ENCODE measurements around the gene ABHD2. TPM values are rescaled to one million over a fixed set of nuclear protein-coding genes. Genes with fewer than 3 reads are reported as not detected.

ABHD2 gene
- total RNA-seq, 2 experiments from 2014 or later = 62.4 to 63.5 TPM

DNA sequence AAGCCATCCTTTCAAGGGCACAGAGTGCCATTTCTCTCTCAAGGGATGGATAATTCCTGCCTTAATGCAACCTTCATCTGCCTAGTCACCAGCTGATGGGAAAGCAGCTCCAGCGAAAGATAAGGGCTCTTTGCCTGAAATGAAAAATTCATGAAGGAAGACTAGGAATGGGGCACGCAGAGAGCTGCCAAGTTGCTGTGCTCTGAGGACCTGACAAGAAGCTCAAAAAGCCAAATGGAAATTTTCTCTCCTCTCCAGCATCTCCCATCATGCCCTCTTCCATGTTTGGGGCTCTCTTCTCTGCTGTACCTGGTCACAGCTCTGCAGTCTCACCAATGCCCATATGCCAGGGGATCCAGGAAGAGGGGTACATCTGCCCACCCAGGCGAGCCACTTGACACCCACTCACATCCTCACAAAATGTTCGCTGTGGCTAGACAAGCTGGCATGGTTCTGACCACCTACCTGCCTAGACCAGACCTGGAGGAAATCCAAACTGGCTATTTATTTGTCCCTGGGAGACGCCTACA, 29.3 kb upstream of the ABHD2 start:
- CTCF ChIA-PET = interaction anchor here (0.8 to 6.8 kb wide), 12 partner anchors 14 to 185 kb away, joined by 3 to 113 read pairs (median 10); partner anchors contain the start of gene FANCI
- no peak overlapping the region for H3K27ac Mint-ChIP-seq
- POLR2A ChIA-PET = no interaction called here
- no peaks in the 10 kb centered on the region for H3K9me3 Mint-ChIP-seq
- no peak for DNase-seq
- no peak overlapping the region for H3K4me3 Mint-ChIP-seq
- H3K4me1 Mint-ChIP-seq = peaks cover 7% of the 10 kb centered on the region
- no peaks in the 10 kb centered on the region for H3K36me3 Mint-ChIP-seq (ENCODE audit: low read depth)
- peaks cover 3% of the 10 kb centered on the region for H3K27me3 Mint-ChIP-seq

DNA sequence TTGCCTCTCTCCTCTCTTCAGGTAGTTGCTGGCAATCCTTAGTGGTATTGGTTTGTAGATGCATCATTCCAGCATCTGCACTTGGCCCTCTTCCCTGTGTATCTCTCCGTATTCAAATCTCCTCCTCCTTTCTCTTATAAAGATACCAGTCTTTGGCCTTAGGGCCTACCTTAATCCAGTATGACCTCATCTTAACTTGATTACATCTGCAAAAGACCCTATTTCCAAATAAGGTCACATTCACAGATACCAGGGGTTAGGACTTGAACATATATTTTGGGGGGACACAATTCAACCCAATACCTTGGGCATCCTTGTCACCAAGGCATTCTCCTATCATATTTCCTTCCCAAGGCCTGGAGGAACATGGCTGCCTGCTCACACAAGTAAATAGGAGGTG, 22.0 kb upstream of the ABHD2 start:
- Mint-ChIP-seq H3K4me3 (no peak overlapping the region), H3K9me3 (peaks cover 12% of the 10 kb centered on the region), H3K27me3 (no peaks in the 10 kb centered on the region), H3K36me3 (ENCODE audit: low read depth) (peaks cover 14% of the 10 kb centered on the region), H3K27ac (no peak overlapping the region), H3K4me1 (peaks cover 21% of the 10 kb centered on the region)
- POLR2A ChIA-PET = no interaction called here
- DNase-seq = no peak
- CTCF ChIA-PET = interaction anchor here (1.1 kb wide), 1 partner anchor 9 kb away, joined by 3 read pairs; no protein-coding TSS in a partner anchor

DNA sequence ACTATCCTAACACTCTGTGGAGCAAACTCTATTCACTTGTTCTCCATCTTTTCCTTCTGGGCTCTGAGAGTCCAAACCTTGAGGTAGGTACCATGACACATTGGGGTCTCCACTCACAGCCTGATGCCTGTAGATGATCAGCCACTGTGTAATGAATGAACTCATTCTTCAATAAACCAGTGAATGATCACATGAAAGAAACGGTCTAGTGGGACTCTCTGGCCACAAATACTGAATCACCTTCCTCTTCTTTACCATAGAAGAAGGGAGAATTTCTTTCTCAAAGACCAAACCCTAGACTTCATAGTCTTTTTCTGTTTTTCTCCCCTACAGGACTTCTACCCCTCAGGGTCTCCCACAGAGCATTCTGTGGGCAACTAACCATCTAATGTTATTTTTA, 20.5 kb upstream of the ABHD2 start:
- H3K9me3 Mint-ChIP-seq = peaks cover 12% of the 10 kb centered on the region
- peaks cover 14% of the 10 kb centered on the region for H3K36me3 Mint-ChIP-seq (ENCODE audit: low read depth)
- peak overlapping the region; percentile 68 for H3K27ac Mint-ChIP-seq
- H3K27me3 Mint-ChIP-seq = no peaks in the 10 kb centered on the region
- H3K4me3 Mint-ChIP-seq = no peak overlapping the region
- CTCF ChIA-PET = interaction anchor here (1.2 to 1.8 kb wide), 6 partner anchors 8 to 104 kb away, joined by 3 to 10 read pairs (median 5); partner anchors contain the start of gene ABHD2
- peaks cover 21% of the 10 kb centered on the region for H3K4me1 Mint-ChIP-seq
- no peak for DNase-seq
- POLR2A ChIA-PET = interaction anchor here (0.9 to 1.2 kb wide), 3 partner anchors 20 to 24 kb away, joined by 4 read pairs; partner anchors contain the start of gene ABHD2

DNA sequence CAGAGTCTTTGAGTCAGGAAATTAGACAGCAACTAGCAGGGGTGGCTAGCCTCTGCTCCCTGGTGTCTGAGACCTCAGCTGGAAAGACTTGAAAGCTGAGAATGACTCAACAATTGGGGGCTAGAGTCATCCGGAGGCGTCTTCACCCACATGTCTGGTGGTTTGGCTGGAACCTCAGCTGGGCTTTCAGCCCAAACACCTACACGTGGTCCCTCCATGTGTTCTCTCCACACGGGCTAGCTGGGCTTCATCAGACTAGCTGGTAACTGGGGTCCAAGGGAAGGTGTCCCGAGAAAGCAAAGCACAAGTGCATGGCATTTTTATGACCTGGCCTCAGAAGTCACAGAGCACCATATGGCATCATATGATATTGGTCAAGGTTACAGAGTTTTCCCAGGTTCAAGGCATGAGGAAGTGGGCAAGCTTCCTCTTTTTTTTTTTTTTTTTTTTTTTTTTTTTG, 19.9 kb upstream of the ABHD2 start:
- H3K27ac Mint-ChIP-seq = peak overlapping the region; percentile 68
- H3K27me3 Mint-ChIP-seq = no peaks in the 10 kb centered on the region
- ChIA-PET CTCF (interaction anchor here (0.5 to 1.8 kb wide), 11 partner anchors 8 to 167 kb away, joined by 3 to 10 read pairs (median 4); partner anchors contain the start of gene ABHD2), POLR2A (interaction anchor here (0.9 to 1.2 kb wide), 4 partner anchors 11 to 23 kb away, joined by 3 to 4 read pairs (median 4); partner anchors contain the start of gene ABHD2)
- peaks cover 12% of the 10 kb centered on the region for H3K9me3 Mint-ChIP-seq
- peaks cover 14% of the 10 kb centered on the region for H3K36me3 Mint-ChIP-seq (ENCODE audit: low read depth)
- peak overlapping the region; percentile 5 for H3K4me3 Mint-ChIP-seq
- H3K4me1 Mint-ChIP-seq = peaks cover 21% of the 10 kb centered on the region
- DNase-seq = peak; percentile 65

DNA sequence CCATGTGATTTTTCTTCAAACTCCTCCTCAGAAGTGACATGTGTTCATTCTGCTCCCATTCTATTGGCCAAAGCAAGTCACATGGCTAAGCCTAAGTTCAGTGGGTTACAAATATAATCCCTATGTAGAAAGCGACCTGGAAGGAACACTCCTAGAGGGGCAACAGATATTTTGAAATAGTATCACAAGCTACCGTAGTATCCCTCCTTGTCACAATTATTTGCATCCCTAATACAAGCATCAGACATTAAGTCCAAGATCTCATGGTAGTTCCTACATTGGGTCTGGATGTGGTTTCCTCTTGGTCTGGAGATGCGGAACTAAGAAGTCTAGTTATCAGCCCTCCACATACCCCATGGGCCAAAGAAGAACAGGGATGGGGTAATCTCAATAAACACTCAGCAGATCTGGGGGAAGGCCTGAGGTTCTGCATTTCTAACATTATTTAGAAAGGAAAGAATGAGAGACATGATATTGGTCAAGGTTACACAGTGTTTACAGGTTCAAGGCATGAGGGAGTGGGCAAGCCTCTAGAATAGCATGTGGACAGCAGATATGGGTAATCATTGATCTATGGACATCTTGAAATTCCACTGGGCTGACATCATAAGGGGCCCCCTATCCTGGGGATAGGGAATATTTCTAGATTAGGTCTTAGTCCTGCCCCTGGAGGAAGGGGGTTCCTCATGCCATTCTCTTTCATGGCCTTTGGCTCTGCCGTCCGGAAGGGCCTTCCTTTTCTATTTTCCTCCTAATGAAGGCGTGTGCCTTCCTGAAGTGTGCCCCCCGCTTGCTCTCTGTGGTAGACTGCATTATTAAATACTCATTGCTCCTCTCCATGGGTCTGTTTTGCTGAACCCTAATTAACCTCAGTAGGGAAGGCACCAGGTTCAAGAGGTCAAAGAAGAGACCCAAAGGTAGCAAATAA, 17.8 kb upstream of the ABHD2 start:
- Mint-ChIP-seq H3K4me3 (no peak overlapping the region), H3K27me3 (no peaks in the 10 kb centered on the region), H3K4me1 (peaks cover 21% of the 10 kb centered on the region), H3K36me3 (ENCODE audit: low read depth) (peaks cover 14% of the 10 kb centered on the region), H3K9me3 (peaks cover 12% of the 10 kb centered on the region), H3K27ac (no peak overlapping the region)
- no peak for DNase-seq
- ChIA-PET POLR2A (no interaction called here), CTCF (interaction anchor here (0.5 kb wide), 1 partner anchor 45 kb away, joined by 4 read pairs; no protein-coding TSS in a partner anchor)

DNA sequence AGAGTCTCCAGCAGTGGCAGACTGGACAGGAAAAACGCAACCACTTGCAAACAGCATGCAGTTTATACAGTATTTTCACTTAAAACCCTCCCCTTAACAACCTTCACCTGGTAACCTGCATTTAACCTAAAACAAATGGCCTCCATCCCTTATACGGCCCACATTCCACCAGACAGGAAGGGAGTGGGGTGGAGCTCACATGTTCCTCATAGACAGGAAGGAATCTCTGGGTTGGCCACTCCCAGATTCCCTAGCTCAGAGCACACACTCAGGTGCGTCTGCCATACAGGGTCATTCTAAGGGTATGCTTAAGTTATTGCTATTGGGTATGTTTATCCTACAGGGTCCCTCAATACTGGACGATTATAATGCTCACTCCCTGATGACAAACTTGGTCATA, 16.8 kb upstream of the ABHD2 start:
- ChIA-PET CTCF (interaction anchor here (0.6 to 2.1 kb wide), 3 partner anchors 106 to 1284 kb away, joined by 3 to 6 read pairs (median 4); no protein-coding TSS in a partner anchor), POLR2A (no interaction called here)
- Mint-ChIP-seq H3K4me1 (peaks cover 21% of the 10 kb centered on the region), H3K27ac (no peak overlapping the region), H3K4me3 (no peak overlapping the region), H3K27me3 (peaks cover 2% of the 10 kb centered on the region), H3K9me3 (peaks cover 12% of the 10 kb centered on the region), H3K36me3 (ENCODE audit: low read depth) (peaks cover 9% of the 10 kb centered on the region)
- DNase-seq = no peak

DNA sequence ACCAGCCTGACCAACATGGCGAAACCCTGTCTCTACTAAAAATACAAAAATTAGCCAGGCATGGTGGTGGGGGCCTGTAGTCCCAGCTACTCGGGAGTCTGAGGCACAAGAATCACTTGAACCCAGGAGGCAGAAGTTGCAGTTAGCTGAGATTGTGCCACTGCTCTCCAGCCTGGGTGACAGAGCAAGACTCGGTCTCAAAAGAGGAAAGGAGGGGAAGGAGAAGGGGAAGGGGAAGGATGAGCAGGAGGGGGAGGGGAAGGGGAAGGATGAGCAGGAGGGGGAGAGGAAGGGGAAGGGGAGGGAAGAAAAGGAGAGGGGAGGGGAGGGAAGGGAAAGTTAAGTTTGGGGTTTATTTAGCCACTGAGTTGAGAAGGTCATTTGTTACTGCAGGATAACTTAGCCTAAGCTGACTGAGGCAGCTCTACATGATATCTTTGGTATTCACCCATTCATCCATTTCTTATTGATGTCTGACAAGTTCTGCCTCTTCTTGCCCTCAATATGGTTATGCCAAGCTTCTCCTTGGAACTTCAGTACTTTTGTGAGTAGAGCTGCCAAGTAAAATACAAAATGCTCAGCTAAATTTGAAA, 15.9 kb upstream of the ABHD2 start:
- H3K4me1 Mint-ChIP-seq = peaks cover 16% of the 10 kb centered on the region
- peaks cover 3% of the 10 kb centered on the region for H3K36me3 Mint-ChIP-seq (ENCODE audit: low read depth)
- peaks cover 2% of the 10 kb centered on the region for H3K27me3 Mint-ChIP-seq
- no peak overlapping the region for H3K27ac Mint-ChIP-seq
- POLR2A ChIA-PET = interaction anchor here (0.7 kb wide), 1 partner anchor 16 kb away, joined by 3 read pairs; the partner anchor contains the start of gene ABHD2
- H3K4me3 Mint-ChIP-seq = no peak overlapping the region
- DNase-seq = no peak
- peaks cover 4% of the 10 kb centered on the region for H3K9me3 Mint-ChIP-seq
- CTCF ChIA-PET = interaction anchor here (0.6 to 2.7 kb wide), 5 partner anchors 14 to 1283 kb away, joined by 3 to 7 read pairs (median 4); no protein-coding TSS in a partner anchor

DNA sequence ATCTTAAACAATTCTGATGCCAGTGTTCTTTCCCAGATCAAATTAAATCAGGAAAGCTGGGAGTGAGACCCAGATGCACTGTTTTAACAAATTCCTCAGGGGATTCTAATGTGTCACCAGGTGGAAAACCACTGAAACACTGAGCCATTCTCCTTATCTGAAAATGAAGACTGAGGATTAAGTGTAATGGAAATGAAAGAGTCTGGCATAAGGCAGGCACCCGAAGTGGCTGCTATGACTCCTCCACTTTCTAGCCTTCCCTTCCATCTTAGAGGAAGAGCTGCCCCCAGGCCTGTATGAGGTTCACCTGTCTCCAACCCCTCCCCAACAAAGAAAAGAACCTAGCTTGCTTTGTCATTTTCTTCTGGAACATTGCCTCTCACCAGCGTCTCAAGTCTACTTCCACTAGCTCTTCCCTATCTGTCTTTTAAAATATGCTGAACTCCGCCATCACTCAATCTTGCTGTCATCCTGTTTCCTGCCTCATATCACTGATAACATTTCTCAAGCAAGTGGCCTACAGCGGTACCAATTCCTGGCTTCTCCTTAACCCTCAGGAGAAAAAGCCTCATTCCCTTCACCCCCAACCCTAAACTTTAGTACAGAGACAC, 13.7 kb upstream of the ABHD2 start:
- H3K27me3 Mint-ChIP-seq = peaks cover 10% of the 10 kb centered on the region
- POLR2A ChIA-PET = interaction anchor here (1.1 kb wide), 1 partner anchor 14 kb away, joined by 3 read pairs; the partner anchor contains the start of gene ABHD2
- peaks cover 5% of the 10 kb centered on the region for H3K4me1 Mint-ChIP-seq
- DNase-seq = no peak
- H3K27ac Mint-ChIP-seq = no peak overlapping the region
- CTCF ChIA-PET = interaction anchor here (0.7 to 2.7 kb wide), 2 partner anchors 16 to 45 kb away, joined by 3 to 7 read pairs; no protein-coding TSS in a partner anchor
- H3K9me3 Mint-ChIP-seq = no peaks in the 10 kb centered on the region
- H3K4me3 Mint-ChIP-seq = no peak overlapping the region
- H3K36me3 Mint-ChIP-seq (ENCODE audit: low read depth) = no peaks in the 10 kb centered on the region

DNA sequence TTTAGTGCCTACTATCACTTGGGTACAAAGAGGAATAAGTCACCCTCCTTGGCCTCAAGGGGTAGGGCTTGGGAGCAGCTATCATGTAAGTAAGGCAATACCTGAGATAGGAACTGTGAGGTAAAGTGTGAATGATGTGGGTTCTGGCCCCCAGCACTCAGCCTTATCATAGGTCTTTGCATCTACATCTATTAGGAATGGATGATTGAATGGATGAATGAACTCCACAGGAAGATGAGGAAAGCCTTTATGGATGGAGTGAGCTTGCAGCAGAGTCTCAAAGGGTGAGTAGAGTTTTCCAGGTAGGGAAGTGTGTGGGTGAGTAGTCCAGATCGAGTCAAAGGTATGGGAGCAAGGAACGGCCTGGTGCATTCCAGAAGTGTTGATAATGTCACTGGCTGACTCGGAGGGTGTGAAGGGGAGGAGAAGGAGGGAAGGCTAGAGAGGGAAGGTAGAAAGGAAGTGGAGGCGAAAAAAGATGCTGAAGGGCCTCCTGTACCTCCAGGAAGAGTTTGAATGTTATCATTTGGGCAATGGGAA, 13.1 kb upstream of the ABHD2 start:
- H3K27me3 Mint-ChIP-seq = peaks cover 15% of the 10 kb centered on the region

DNA sequence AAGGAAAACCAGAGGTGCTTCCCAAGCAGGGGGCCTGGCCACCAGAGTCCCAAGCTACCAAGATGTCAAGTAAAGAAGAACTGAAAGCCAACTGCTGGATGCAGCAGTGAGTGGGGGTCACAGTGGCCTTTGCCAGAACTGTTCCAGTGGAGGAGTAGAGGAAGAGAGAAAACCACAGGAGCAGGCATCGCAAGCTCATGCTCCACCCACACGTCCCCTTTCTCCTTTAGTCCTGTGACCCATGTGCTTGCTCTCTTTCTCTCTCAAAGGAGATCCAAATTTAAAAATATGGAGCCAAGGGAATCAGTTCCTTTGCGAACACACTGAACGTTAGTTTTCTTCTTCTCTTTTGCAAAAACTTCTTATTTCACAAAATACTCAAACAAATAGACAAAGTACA, 12.4 kb upstream of the ABHD2 start:
- H3K27me3 Mint-ChIP-seq = peaks cover 18% of the 10 kb centered on the region
- H3K27ac Mint-ChIP-seq = no peak overlapping the region
- no peak overlapping the region for H3K4me3 Mint-ChIP-seq
- POLR2A ChIA-PET = no interaction called here
- H3K9me3 Mint-ChIP-seq = no peaks in the 10 kb centered on the region
- CTCF ChIA-PET = interaction anchor here (2.1 kb wide), 1 partner anchor 18 kb away, joined by 6 read pairs; no protein-coding TSS in a partner anchor
- DNase-seq = no peak
- H3K4me1 Mint-ChIP-seq = peaks cover 5% of the 10 kb centered on the region
- H3K36me3 Mint-ChIP-seq (ENCODE audit: low read depth) = no peaks in the 10 kb centered on the region

More for the DNA sequence above, 13.1 kb upstream of the ABHD2 start:
- Mint-ChIP-seq H3K27ac (no peak overlapping the region), H3K4me3 (no peak overlapping the region), H3K36me3 (ENCODE audit: low read depth) (no peaks in the 10 kb centered on the region), H3K4me1 (peaks cover 5% of the 10 kb centered on the region), H3K9me3 (no peaks in the 10 kb centered on the region)
- POLR2A ChIA-PET = interaction anchor here (1.1 kb wide), 1 partner anchor 13 kb away, joined by 3 read pairs; the partner anchor contains the start of gene ABHD2
- CTCF ChIA-PET = interaction anchor here (2.1 kb wide), 1 partner anchor 17 kb away, joined by 6 read pairs; no protein-coding TSS in a partner anchor
- no peak for DNase-seq

DNA sequence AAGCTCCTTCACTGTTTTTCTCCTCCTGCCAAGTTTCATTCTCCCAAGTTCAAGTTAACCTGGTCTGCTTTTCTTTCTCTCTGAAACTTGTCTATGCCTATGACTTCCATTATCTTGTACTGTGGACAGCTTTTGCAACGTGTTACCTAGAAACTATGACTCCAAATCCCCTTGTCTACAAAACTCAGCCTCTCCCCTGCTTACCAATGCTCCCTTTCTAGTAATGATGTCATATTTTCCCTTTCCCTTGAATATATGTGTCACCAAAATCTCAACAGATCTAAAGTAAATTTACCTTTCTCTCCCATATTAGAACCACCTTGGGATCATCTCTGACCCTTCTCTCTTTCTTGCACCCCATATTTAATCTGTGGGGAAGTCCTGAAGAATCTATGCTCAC, 10.5 kb upstream of the ABHD2 start:
- Mint-ChIP-seq H3K4me3 (no peak overlapping the region), H3K4me1 (peaks cover 5% of the 10 kb centered on the region), H3K27me3 (peaks cover 18% of the 10 kb centered on the region), H3K27ac (no peak overlapping the region), H3K9me3 (no peaks in the 10 kb centered on the region), H3K36me3 (ENCODE audit: low read depth) (no peaks in the 10 kb centered on the region)
- no peak for DNase-seq
- CTCF ChIA-PET = interaction anchor here (0.9 kb wide), 1 partner anchor 173 kb away, joined by 6 read pairs; no protein-coding TSS in a partner anchor
- POLR2A ChIA-PET = interaction anchor here (2.0 kb wide), 1 partner anchor 11 kb away, joined by 7 read pairs; the partner anchor contains the start of gene ABHD2
